ENCODE results near the gene ABCB8. TPM values are rescaled to one million over a fixed set of nuclear protein-coding genes. Genes with fewer than 3 reads are reported as not detected.

ABCB8 gene
- total and polyA plus RNA-seq, 2 of the 8 experiments (the other 6 are each of a cell fraction or from before 2014, with no cell fraction given), result 17.7 to 27.0 TPM

GRCh38 chr7:151025924-151026671 lies 2.2 kb upstream of the ABCB8 start:
- H4K8ac ChIP-seq (ENCODE audit: extremely low read depth, insufficient read depth, low read length), result no peak overlapping the region
- H2AK5ac ChIP-seq (ENCODE audit: low read depth, low read length), result no peak overlapping the region
- H3K79me1 ChIP-seq (ENCODE audit: low read depth, low read length), result no peaks in the 10 kb centered on the region; the same call in 1 of the 2 replicates
- no peak overlapping the region for H3K4me3 ChIP-seq (ENCODE audit: extremely low read depth in 1 of 4, insufficient read depth in 2 of 4, low read depth in 3 of 4, low read length in 4 of 4)
- H3K18ac ChIP-seq (ENCODE audit: extremely low read depth, low read length), result no peak overlapping the region
- peak overlapping the region; percentile 60 for H2BK120ac ChIP-seq (replicated peaks; ENCODE audit: low read depth, low read length)
- no peak overlapping the region for H2AFZ ChIP-seq (ENCODE audit: low read length)
- H4K20me1 ChIP-seq (replicated peaks in 1 of 2; ENCODE audit: control insufficient read depth in 1 of 2, insufficient read depth in 2 of 2, low read length in 2 of 2), result no peaks in the 10 kb centered on the region
- no peak overlapping the region for H2BK5ac ChIP-seq (ENCODE audit: low read depth, low read length)
- no peak overlapping the region for H2BK20ac ChIP-seq (ENCODE audit: low read length)
- no peaks in the 10 kb centered on the region for H3K36me3 ChIP-seq (ENCODE audit: control insufficient read depth in 2 of 4, insufficient read depth in 4 of 4, low read length in 3 of 4)
- H4K5ac ChIP-seq (ENCODE audit: insufficient read length, low read depth, low read length), result peak overlapping the region; percentile 31
- peaks cover 0 to 4% (median 2%) of the 10 kb centered on the region in 4 experiments; a peak in 3 of 7 replicates for H3K4me1 ChIP-seq (replicated peaks in 1 of 4; ENCODE audit: control insufficient read depth in 3 of 4, insufficient read depth in 4 of 4, low read length in 3 of 4)
- FAIRE-seq, result no peak
- H4K91ac ChIP-seq (replicated peaks; ENCODE audit: insufficient read length, low read length), result no peak overlapping the region
- POLR2A ChIA-PET (ENCODE audit: partially characterized antibody), result interaction anchor here (0.6 to 3.2 kb wide), 2 partner anchors 8 to 653 kb away, joined by 4 to 18 read pairs; no protein-coding TSS in a partner anchor
- H2BK12ac ChIP-seq (ENCODE audit: low read depth, low read length), result no peak overlapping the region; the same call in 1 of the 2 replicates
- H3K27ac ChIP-seq (ENCODE audit: low read depth, low read length), result no peak overlapping the region
- peaks cover 3% of the 10 kb centered on the region; the same call in 1 of the 2 replicates for H3K23me2 ChIP-seq (ENCODE audit: low read depth, low read length)
- no peak overlapping the region for H3K23ac ChIP-seq (ENCODE audit: insufficient read length)
- H3K27me3 ChIP-seq (replicated peaks in 1 of 4; ENCODE audit: control insufficient read depth in 3 of 4, extremely low read depth in 1 of 4, insufficient read depth in 3 of 4, low read length in 3 of 4), result peaks cover 0 to 4% (median 3%) of the 10 kb centered on the region in 4 experiments; a peak in 4 of 7 replicates
- no peak overlapping the region for H3K9ac ChIP-seq (replicated peaks in 1 of 4; ENCODE audit: extremely low read depth in 1 of 4, low read depth in 3 of 4, low read length in 3 of 4)
- no peak overlapping the region for H3K56ac ChIP-seq (replicated peaks; ENCODE audit: insufficient read length, low read depth, low read length)
- no peak overlapping the region for H3K4ac ChIP-seq (replicated peaks; ENCODE audit: insufficient read length, low read depth, low read length)
- H3K9me3 ChIP-seq (ENCODE audit: insufficient read depth in 2 of 2, low read depth in 1 of 2, low read length in 1 of 2), result no peaks in the 10 kb centered on the region
- no peak for DNase-seq (ENCODE audit: low read depth in 1 of 2, low spot score in 2 of 2)
- no peaks in the 10 kb centered on the region for H3K79me2 ChIP-seq (ENCODE audit: control insufficient read depth in 1 of 2, insufficient read depth in 2 of 2, low read length in 2 of 2)
- 82% methylated on average over 4 of the region's 4 CpGs; no CpG with 5 or more reads in 1 of the 2 experiments for WGBS, 2 experiments (ENCODE audit: extremely low coverage in 1 of 2, insufficient coverage in 1 of 2, insufficient read length in 1 of 2, insufficient replicate concordance in 2 of 2, low coverage in 1 of 2, low lambda C conversion rate in 2 of 2, missing lambda C conversion rate in 1 of 2)
- H3K4me2 ChIP-seq (ENCODE audit: insufficient read depth in 1 of 2, low read depth in 2 of 2, low read length in 2 of 2), result peak overlapping the region in 1 of 2 experiments; percentile 90; a peak in 1 of 4 replicates
- CTCF ChIA-PET (ENCODE audit: partially characterized antibody), result interaction anchor here (0.5 to 2.3 kb wide), 7 partner anchors 9 to 146 kb away, joined by 3 to 12 read pairs (median 5); no protein-coding TSS in a partner anchor
- no peak overlapping the region for H2BK15ac ChIP-seq (ENCODE audit: low read length)
- no peak overlapping the region for H3K14ac ChIP-seq (ENCODE audit: insufficient read length)
- TF ChIP-seq HDAC2 (IDR thresholded peaks at IDR 0.05; ENCODE audit: borderline replicate concordance in 1 of 2, low read depth in 2 of 2, low read length in 2 of 2) (no peak), SIRT6 (IDR thresholded peaks at IDR 0.05; ENCODE audit: low read length) (no peak), KDM1A (IDR thresholded peaks at IDR 0.05; ENCODE audit: borderline replicate concordance, low read length) (no peak), CREB1 (IDR thresholded peaks at IDR 0.05) (no peak), TEAD4 (IDR thresholded peaks at IDR 0.05; ENCODE audit: low read depth, low read length) (no peak), CTCF (IDR thresholded peaks at IDR 0.05; ENCODE audit: control extremely low read depth in 1 of 3, insufficient read depth in 1 of 3, low read depth in 1 of 3, low read length in 3 of 3) (no peak), JUND (IDR thresholded peaks at IDR 0.05; ENCODE audit: low read length) (no peak), GABPA (IDR thresholded peaks at IDR 0.05; ENCODE audit: borderline replicate concordance, insufficient read depth, low read length) (no peak), POU5F1 (IDR thresholded peaks at IDR 0.05; ENCODE audit: low read depth, low read length) (no peak), BACH1 (IDR thresholded peaks at IDR 0.05; ENCODE audit: low read length) (no peak)
